GM23338 (cell line): ENCODE results near the gene SNAP25. TPM values are rescaled to one million over a fixed set of nuclear protein-coding genes. Genes with fewer than 3 reads are reported as not detected.

Source experiments
- ATAC-seq: fragments of 200-7000 bp; cut with Tn5 transposase; 3 replicates; pipeline ENCODE4 v1.9.1; 2020
- DNase-seq: peaks from one replicate; pipeline ENCODE4 v3.0.0-alpha.2; 2015; ENCODE audit warnings: low spot score
- H2AFZ ChIP-seq: fragments of 200-600 bp; sonication (generic); 2 replicates; pipeline ENCODE4 v1.8.0; 2016; ENCODE audit warnings: antibody characterized with exemption, mild to moderate bottlenecking, moderate library complexity
- H3F3A ChIP-seq: fragments of 200-600 bp; sonication (generic); replicated peaks from 2 replicates; pipeline ENCODE4 v1.8.0; 2017; ENCODE audit warnings: antibody characterized with exemption, mixed run types, low read depth
- H3K27ac ChIP-seq: fragments of 200-600 bp; sonication (generic); 2 replicates; pipeline ENCODE4 v1.6.1; 2016; ENCODE audit warnings: low read depth
- H3K27me3 ChIP-seq: fragments of 200-600 bp; sonication (generic); 2 replicates; pipeline ENCODE4 v1.8.0; 2016; ENCODE audit warnings: mild to moderate bottlenecking, mixed run types, moderate library complexity; ENCODE audit not compliant: insufficient read depth
- H3K36me3 ChIP-seq: fragments of 200-600 bp; sonication (generic); 2 replicates; pipeline ENCODE4 v1.8.0; 2016; ENCODE audit warnings: mild to moderate bottlenecking; ENCODE audit not compliant: insufficient read depth
- H3K4me1 ChIP-seq: fragments of 200-600 bp; sonication (generic); 2 replicates; pipeline ENCODE4 v1.8.0; 2016; ENCODE audit warnings: mild to moderate bottlenecking, moderate library complexity; ENCODE audit not compliant: insufficient read depth
- H3K4me2 ChIP-seq: fragments of 200-600 bp; sonication (generic); 2 replicates; pipeline ENCODE4 v1.7.1; 2017; ENCODE audit warnings: mixed run types
- H3K4me3 ChIP-seq: fragments of 200-600 bp; sonication (generic); 2 replicates; pipeline ENCODE4 v1.6.1; 2016; ENCODE audit warnings: mixed run types
- H3K79me2 ChIP-seq: fragments of 200-600 bp; sonication (generic); replicated peaks from 2 replicates; pipeline ENCODE4 v1.8.0; 2017; ENCODE audit warnings: mild to moderate bottlenecking; ENCODE audit not compliant: insufficient read depth
- H3K9me2 ChIP-seq: fragments of 200-600 bp; sonication (generic); 2 replicates; pipeline ENCODE4 v1.8.0; 2017; ENCODE audit not compliant: insufficient read depth
- H4K20me1 ChIP-seq: fragments of 200-600 bp; sonication (generic); replicated peaks from 2 replicates; pipeline ENCODE4 v1.8.0; 2017; ENCODE audit warnings: mild to moderate bottlenecking; ENCODE audit not compliant: insufficient read depth
- H3K27ac Mint-ChIP-seq: 2 replicates; pipeline ENCODE4 v1.8.0; 2020; ENCODE audit warnings: inconsistent platforms, mild to moderate bottlenecking, moderate library complexity, mixed read lengths
- H3K27me3 Mint-ChIP-seq: 3 replicates; pipeline ENCODE4 v1.8.0; 2022; ENCODE audit warnings: low read depth, mild to moderate bottlenecking, moderate library complexity, mixed read lengths, inconsistent platforms; ENCODE audit not compliant: insufficient read depth, poor library complexity
- H3K36me3 Mint-ChIP-seq: 3 replicates; pipeline ENCODE4 v1.8.0; 2021; ENCODE audit warnings: low read depth, mild to moderate bottlenecking, inconsistent platforms, moderate library complexity, mixed read lengths
- H3K4me1 Mint-ChIP-seq: 3 replicates; pipeline ENCODE4 v1.8.0; 2020; ENCODE audit warnings: mild to moderate bottlenecking, inconsistent platforms, mixed read lengths
- H3K4me3 Mint-ChIP-seq: 3 replicates; pipeline ENCODE4 v1.8.0; 2021; ENCODE audit warnings: moderate library complexity, mild to moderate bottlenecking, inconsistent platforms, mixed read lengths
- H3K9me3 Mint-ChIP-seq: 3 replicates; pipeline ENCODE4 v1.8.0; 2020; ENCODE audit warnings: moderate library complexity, mild to moderate bottlenecking, inconsistent platforms, mixed read lengths
- CTCF ChIP-seq, 2 experiments: fragments of 200-600 bp in 1 of 2; sonication (generic) in 1 of 2; conservative IDR thresholded peaks; 2 replicates each; pipeline versions ENCODE4 v1.5.1 to v1.6.1; 2016 to 2017; ENCODE audit warnings: antibody characterized with exemption in 2 of 2, low read depth in 2 of 2, mild to moderate bottlenecking in 2 of 2, moderate library complexity in 1 of 2
- ETS1 ChIP-seq: IDR thresholded peaks from 2 replicates; pipeline ENCODE4 v1.6.1; 2016; ENCODE audit warnings: antibody characterized with exemption
- EZH2phosphoT487 ChIP-seq: fragments of 200-600 bp; sonication (generic); IDR thresholded peaks from one replicate; pipeline ENCODE4 v1.8.1; 2018; ENCODE audit warnings: antibody characterized with exemption; ENCODE audit not compliant: unreplicated experiment
- POLR2AphosphoS5 ChIP-seq: IDR thresholded peaks from 2 replicates; pipeline ENCODE4 v1.6.1; 2016; ENCODE audit warnings: antibody characterized with exemption, low read depth
- REST ChIP-seq: IDR thresholded peaks from one replicate; pipeline ENCODE4 v1.6.1; 2018; ENCODE audit warnings: antibody characterized with exemption; ENCODE audit not compliant: unreplicated experiment
- ZNF462 ChIP-seq: fragments of 250-450 bp; sonication (Bioruptor Pico); IDR thresholded peaks from 2 replicates; pipeline ENCODE4 v1.5.0; 2020; ENCODE audit warnings: mild to moderate bottlenecking, moderate library complexity
- polyA plus RNA-seq: library from polyadenylated mRNA; unstranded; fragments of >200 nt; fragmentation: Nextera tagmentation; extraction: Ambion mirVana; gene quantifications from 2 replicates; pipeline ENCODE4 v1.2.1, GENCODE V29; 2016
- total RNA-seq: library from RNA; depleted of rRNA; stranded (reverse); fragments of >200 nt; shearing (Covaris generic); gene quantifications from 2 replicates; pipeline ENCODE4 v1.2.3, GENCODE V29; 2014

Gene SNAP25
- total and polyA plus RNA-seq, 2 experiments from 2014 or later: 0.82 to 1.3 TPM

GRCh38 chr20:10247440-10247839 lies 28.8 kb downstream of the SNAP25 start:
- Histone ChIP-seq H3K4me3 (no peak overlapping the region), H2AFZ (no peak overlapping the region), H3K27me3 (no peaks in the 10 kb centered on the region), H3K4me2 (no peak overlapping the region), H3K36me3 (no peaks in the 10 kb centered on the region), H3F3A (no peaks in the 10 kb centered on the region), H3K4me1 (peaks cover 31% of the 10 kb centered on the region), H3K79me2 (no peaks in the 10 kb centered on the region), H3K9me2 (peaks cover 4% of the 10 kb centered on the region; the same call in 1 of the 2 replicates), H4K20me1 (no peaks in the 10 kb centered on the region), H3K27ac (no peak overlapping the region)
- Mint-ChIP-seq H3K4me3 (no peak overlapping the region), H3K9me3 (no peaks in the 10 kb centered on the region), H3K27me3 (peaks cover 2% of the 10 kb centered on the region), H3K27ac (no peak overlapping the region), H3K36me3 (no peaks in the 10 kb centered on the region), H3K4me1 (peaks cover 34% of the 10 kb centered on the region)
- ATAC-seq: no peak
- TF ChIP-seq POLR2AphosphoS5 (no peak), CTCF (conservative IDR thresholded peaks at IDR 0.05; ENCODE audit: low read depth in 2 of 2) (no peak), ZNF462 (no peak), REST (no peak), EZH2phosphoT487 (no peak), ETS1 (no peak)
- DNase-seq: no peak
